ENCODE results near the gene PTPRJ. TPM values are rescaled to one million over a fixed set of nuclear protein-coding genes. Genes with fewer than 3 reads are reported as not detected.

PTPRJ gene
- total and polyA plus RNA-seq, 7 donors = 0.32 to 12.4 (median 4.1) TPM

DNA sequence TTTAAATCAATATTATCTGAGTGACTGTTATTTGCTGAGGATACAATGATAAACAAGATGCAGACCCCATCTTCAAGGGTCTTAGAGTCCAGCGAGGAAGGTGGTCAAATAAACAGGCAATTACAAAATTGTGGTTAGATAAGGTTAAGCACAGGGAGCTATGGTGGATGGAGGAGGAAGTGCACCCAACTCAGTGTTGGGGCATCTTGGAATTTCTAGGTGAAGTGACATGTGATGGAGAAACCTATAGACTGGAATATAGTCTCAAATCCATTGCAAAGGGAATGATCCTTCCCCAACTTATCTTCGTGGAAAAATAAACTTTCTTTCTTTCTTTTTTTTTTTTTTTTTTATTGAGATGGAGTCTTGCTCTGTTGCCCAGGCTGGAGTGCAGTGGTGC lies 3.4 kb upstream of the PTPRJ start:
- no peak overlapping the region for H3K27ac ChIP-seq
- WGBS, 3 donors = 73 to 82% (median 76%) methylated on average over 2 of the region's 2 CpGs
- H3K9me3 ChIP-seq = no peaks in the 10 kb centered on the region
- intact Hi-C loops (cut with DNase I) = no loop called here
- H3K36me3 ChIP-seq (ENCODE audit: insufficient read depth in 1 of 2, low read depth in 1 of 2) = no peaks in the 10 kb centered on the region
- TF ChIP-seq, protein P1, sequence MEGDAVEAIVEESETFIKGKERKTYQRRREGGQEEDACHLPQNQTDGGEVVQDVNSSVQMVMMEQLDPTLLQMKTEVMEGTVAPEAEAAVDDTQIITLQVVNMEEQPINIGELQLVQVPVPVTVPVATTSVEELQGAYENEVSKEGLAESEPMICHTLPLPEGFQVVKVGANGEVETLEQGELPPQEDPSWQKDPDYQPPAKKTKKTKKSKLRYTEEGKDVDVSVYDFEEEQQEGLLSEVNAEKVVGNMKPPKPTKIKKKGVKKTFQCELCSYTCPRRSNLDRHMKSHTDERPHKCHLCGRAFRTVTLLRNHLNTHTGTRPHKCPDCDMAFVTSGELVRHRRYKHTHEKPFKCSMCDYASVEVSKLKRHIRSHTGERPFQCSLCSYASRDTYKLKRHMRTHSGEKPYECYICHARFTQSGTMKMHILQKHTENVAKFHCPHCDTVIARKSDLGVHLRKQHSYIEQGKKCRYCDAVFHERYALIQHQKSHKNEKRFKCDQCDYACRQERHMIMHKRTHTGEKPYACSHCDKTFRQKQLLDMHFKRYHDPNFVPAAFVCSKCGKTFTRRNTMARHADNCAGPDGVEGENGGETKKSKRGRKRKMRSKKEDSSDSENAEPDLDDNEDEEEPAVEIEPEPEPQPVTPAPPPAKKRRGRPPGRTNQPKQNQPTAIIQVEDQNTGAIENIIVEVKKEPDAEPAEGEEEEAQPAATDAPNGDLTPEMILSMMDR (IDR thresholded peaks at IDR 0.05) = no peak
- DNase-seq = no peak
- H3K4me1 ChIP-seq = peaks cover 9% of the 10 kb centered on the region
- no peak overlapping the region for H3K4me3 ChIP-seq
- H3K27me3 ChIP-seq (ENCODE audit: insufficient read depth in 3 of 3, low read length in 2 of 3) = peaks cover 0 to 2% (median 0%) of the 10 kb centered on the region in 3 donors
- no peak for ATAC-seq

DNA sequence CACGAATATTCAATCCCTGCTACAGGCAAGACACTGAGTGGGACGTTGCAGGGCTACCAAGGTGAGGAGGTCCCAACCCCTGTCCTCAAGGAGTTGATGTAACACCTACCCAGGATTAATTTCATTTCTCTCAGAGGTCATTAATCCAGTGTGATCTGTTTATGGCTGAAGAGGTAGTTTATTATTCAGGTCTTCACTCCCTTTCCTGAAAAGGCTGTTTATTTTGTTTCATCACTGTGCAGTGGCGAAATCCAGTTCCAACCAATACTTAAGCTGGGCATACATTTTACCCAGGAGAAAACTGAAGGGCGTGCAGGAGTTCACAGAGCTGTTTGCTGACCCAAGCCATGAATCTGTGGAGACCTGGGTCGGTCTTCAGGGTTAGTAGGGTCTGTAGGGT lies 2.7 kb upstream of the PTPRJ start:
- Histone ChIP-seq H3K4me1 (peaks cover 13% of the 10 kb centered on the region), H3K27ac (no peak overlapping the region), H3K36me3 (ENCODE audit: insufficient read depth in 1 of 2, low read depth in 1 of 2) (no peaks in the 10 kb centered on the region), H3K27me3 (ENCODE audit: insufficient read depth in 3 of 3, low read length in 2 of 3) (peaks cover 0 to 2% (median 0%) of the 10 kb centered on the region in 3 donors), H3K4me3 (no peak overlapping the region), H3K9me3 (no peaks in the 10 kb centered on the region)
- ATAC-seq (no peak), DNase-seq (no peak)
- intact Hi-C loops (cut with DNase I) = no loop called here
- TF ChIP-seq, protein P1 (IDR thresholded peaks at IDR 0.05) = no peak
- 51 to 63% (median 57%) methylated on average over 5 of the region's 5 CpGs for WGBS, 3 donors

DNA sequence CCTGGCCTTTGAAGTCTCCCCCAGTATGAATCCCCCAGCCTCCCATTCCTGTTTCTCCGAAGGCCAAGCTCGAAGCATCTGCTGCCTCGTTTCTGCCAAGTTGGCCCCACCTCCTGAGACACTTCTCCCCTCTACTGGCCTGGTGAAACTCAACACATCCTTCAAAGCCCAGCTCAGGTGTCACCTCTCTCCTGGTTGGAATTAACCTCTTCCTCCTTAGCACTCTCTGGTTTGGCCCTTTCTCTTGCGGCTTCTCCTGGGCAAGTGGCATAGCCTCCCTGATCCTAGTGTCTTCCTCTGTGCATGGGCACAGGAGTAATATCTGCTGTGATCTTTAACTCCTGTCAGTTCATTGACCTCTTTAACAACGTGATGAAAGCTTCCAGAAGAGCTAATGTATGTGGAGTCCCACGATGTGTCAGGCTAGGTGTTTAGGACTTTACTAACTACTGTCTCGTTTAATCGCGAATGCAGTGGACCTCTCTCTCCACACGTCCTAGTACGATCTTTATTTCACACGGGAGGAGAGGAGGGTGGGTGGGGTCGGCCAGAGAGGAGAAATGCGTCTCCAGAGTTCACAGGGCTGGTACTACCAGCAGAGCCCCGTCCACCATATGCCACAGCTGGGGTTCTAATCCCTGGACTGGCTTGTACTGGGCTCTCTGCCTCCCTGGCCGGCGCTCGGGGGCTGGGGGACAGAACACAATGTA lies 826 bp upstream of the PTPRJ start:
- ATAC-seq = peak; percentile 5 to 35 (median 26)
- WGBS, 3 donors = 20 to 33% (median 26%) methylated on average over 17 to 18 of the region's 18 CpGs
- Histone ChIP-seq H3K4me3 (peak overlapping the region; percentile 90), H3K36me3 (ENCODE audit: insufficient read depth in 1 of 2, low read depth in 1 of 2) (no peaks in the 10 kb centered on the region), H3K9me3 (no peaks in the 10 kb centered on the region), H3K4me1 (peaks cover 13% of the 10 kb centered on the region), H3K27ac (no peak overlapping the region), H3K27me3 (ENCODE audit: insufficient read depth in 3 of 3, low read length in 2 of 3) (peaks cover 0 to 2% (median 0%) of the 10 kb centered on the region in 3 donors)
- intact Hi-C loops (cut with DNase I) = loop anchor here in 1 of 2 donors (5.0 kb wide), 2 partner anchors 108 to 128 kb away; no protein-coding TSS in a partner anchor
- no peak for DNase-seq
- TF ChIP-seq, protein P1 (IDR thresholded peaks at IDR 0.05) = no peak

DNA sequence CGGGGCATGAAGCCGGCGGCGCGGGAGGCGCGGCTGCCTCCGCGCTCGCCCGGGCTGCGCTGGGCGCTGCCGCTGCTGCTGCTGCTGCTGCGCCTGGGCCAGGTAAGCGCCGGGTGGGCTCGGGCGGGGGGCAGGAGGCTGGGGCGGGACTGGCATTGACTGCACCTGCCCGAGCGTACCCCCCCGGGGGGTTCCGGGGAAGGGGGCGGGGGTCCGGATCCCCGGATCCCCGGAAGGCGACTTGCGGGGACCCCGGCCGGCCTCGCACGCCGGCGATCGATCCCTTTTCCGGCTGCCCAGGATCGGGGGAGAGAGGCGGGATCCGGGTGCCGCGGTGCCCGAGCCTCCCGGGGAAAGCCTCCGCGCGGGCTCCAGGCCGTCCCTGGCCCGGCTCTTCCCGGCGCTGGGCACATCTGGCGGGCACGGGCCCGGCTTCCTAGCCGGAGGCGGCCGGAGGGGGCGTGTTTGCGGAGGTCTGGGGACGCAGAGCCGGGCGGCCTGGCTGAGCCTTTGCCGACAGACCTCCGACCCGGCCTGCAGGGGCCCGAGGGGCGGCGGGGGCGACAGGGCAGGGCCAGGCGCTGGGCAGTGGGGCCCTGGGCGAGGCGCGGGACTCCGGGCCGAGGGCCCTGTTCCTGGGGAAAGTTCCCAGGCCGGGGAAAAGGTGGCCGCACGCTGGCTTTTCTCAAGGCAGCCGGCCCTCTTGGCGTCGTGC lies 705 bp downstream of the PTPRJ start:
- peak overlapping the region; percentile 53 for H3K27ac ChIP-seq
- intact Hi-C loops (cut with DNase I) = loop anchor here in 1 of 2 donors (5.0 kb wide), 2 partner anchors 106 to 126 kb away; no protein-coding TSS in a partner anchor
- 1% methylated on average over 40 to 82 of the region's 82 CpGs for WGBS, 3 donors

More for the DNA sequence above, 705 bp downstream of the PTPRJ start:
- H3K36me3 ChIP-seq (ENCODE audit: insufficient read depth in 1 of 2, low read depth in 1 of 2) = no peaks in the 10 kb centered on the region
- no peaks in the 10 kb centered on the region for H3K9me3 ChIP-seq
- DNase-seq (peak; percentile 56 to 72), ATAC-seq (peak; percentile 65 to 81 (median 77))
- H3K4me3 ChIP-seq = peak overlapping the region; percentile 90
- peaks cover 0 to 2% (median 0%) of the 10 kb centered on the region in 3 donors for H3K27me3 ChIP-seq (ENCODE audit: insufficient read depth in 3 of 3, low read length in 2 of 3)
- peaks cover 8% of the 10 kb centered on the region for H3K4me1 ChIP-seq
- TF ChIP-seq, protein P1 (IDR thresholded peaks at IDR 0.05) = peak; percentile 19
